Heart right ventricle (tissue), 16 donors: Measurements from ENCODE around the gene PTPRN2. TPM values are rescaled to one million over a fixed set of nuclear protein-coding genes. Genes with fewer than 3 reads are reported as not detected.

ENCODE experiments used
- ATAC-seq, 8 donors: fragments of 200-7000 bp; cut with Tn5 transposase; one replicate each; pipeline ENCODE4 v1.9.1; 2020; ENCODE audit warnings: mild to moderate bottlenecking in 8 of 8, moderate library complexity in 8 of 8, moderate number of reproducible peaks in 1 of 8
- DNase-seq, 2 donors: peaks; one replicate each; pipeline ENCODE4 v3.0.0-alpha.2; 2020
- H3K27ac ChIP-seq, 10 donors: fragments of 200-600 bp; sonication (generic) in 2 of 10; one replicate each; pipeline versions ENCODE4 v1.5.0 to v1.8.0; 2020 to 2022; ENCODE audit warnings: mild to moderate bottlenecking in 3 of 10
- H3K27me3 ChIP-seq, 7 donors: fragments of 200-600 bp; one replicate each; pipeline ENCODE4 v1.8.0; 2021 to 2022; ENCODE audit warnings: mild to moderate bottlenecking in 2 of 7
- H3K36me3 ChIP-seq, 9 donors: fragments of 200-600 bp; sonication (generic) in 1 of 9; one replicate each; pipeline versions ENCODE4 v1.5.0 to v1.8.0; 2020 to 2022; ENCODE audit warnings: mild to moderate bottlenecking in 2 of 9
- H3K4me1 ChIP-seq, 9 donors: fragments of 200-600 bp; sonication (generic) in 1 of 9; one replicate each; pipeline versions ENCODE4 v1.5.0 to v1.8.0; 2020 to 2022; ENCODE audit warnings: mild to moderate bottlenecking in 4 of 9
- H3K4me3 ChIP-seq, 10 donors: fragments of 200-600 bp; sonication (generic) in 2 of 10; one replicate each; pipeline versions ENCODE4 v1.5.0 to v1.8.0; 2020 to 2022; ENCODE audit warnings: mild to moderate bottlenecking in 7 of 10, moderate library complexity in 2 of 10
- H3K9me3 ChIP-seq, 11 donors: fragments of 200-600 bp in 10 of 11; sonication (generic) in 2 of 11; one replicate each; pipeline versions ENCODE4 v1.5.0 to v1.8.0; 2013 to 2022; ENCODE audit warnings: mild to moderate bottlenecking in 2 of 11, control low read depth in 1 of 11, moderate library complexity in 1 of 11
- CTCF ChIP-seq, 9 donors: fragments of 200-600 bp; sonication (generic) in 2 of 9; IDR thresholded peaks; one replicate each; pipeline versions ENCODE4 v1.5.0 to v1.8.0; 2021 to 2022; ENCODE audit warnings: antibody characterized with exemption in 9 of 9, mild to moderate bottlenecking in 5 of 9, moderate library complexity in 1 of 9
- WGBS, 2 donors: extraction: QIAGEN DNeasy Blood & Tissue Kit; methylation state at CpG; one replicate each; pipeline ENCODE4 v1.1.7; 2013; ENCODE audit warnings: inconsistent platforms in 1 of 2; 5-methylcytosine and 5-hydroxymethylcytosine counted together
- intact Hi-C, 10 donors: fragments of 100-400 bp; cut with DNase I; formaldehyde crosslinking; loops; one replicate each; pipeline versions ENCODE4 v1.11.1 to v1.14.2; 2022
- polyA plus RNA-seq, 2 donors: library from polyadenylated mRNA; stranded (reverse); fragments of 200-250 nt; gene quantifications; one replicate each; pipeline ENCODE4 v1.2.3, GENCODE V29; 2013
- total RNA-seq, 10 donors: library from RNA; stranded (reverse); fragmentation: NEBNext Ultra II Directional in 3 of 10; extraction: Animal tissue kit (Norgen Biotek cat#: 25700) in 3 of 10; gene quantifications; one replicate each; pipeline versions ENCODE4 v1.2.1 to v1.2.4, GENCODE V29; 2021 to 2023
- donor health status: Arrhythmogenic right ventricular cardiomyopathy.
- donor health status: ischemic (EF 13 %, LVEDD 7.1; RV severe dilation, severe dysfunction).
- donor health status: healthy with polysubstance abuse.
- donor health status: DM: no; HTN: yes; CAD: no.
- donor health status: DM: no; HTN: no; CAD: no.
- donor health status: ischemic (EF 25% LVEDD 6.9; RV normal size, moderate dysfunction).
- donor health status: ischemic (EF 25% LVEDD 5.7; RV mildly dilated, moderate dysfunction).
- donor health status: healthy.
- donor health status: DM: yes; HTN: yes; CAD: no.
- donor health status: Ischemic cardiomyopathy.
- donor health status: ischemic (EF 35%, LVEDD 5.7; RV mildly dilated, moderate dysfunction).
- donor health status: nonischemic (EF 11% LVEDD 7.7; RV severe dilation, severe dysfunction).
- donor health status: DM: yes; HTN: yes; CAD: no.
- donor health status: PGD.
- donor health status: ischemic (EF 29% LVEDD 5.4; RV normal size, mild dysfunction).
- donor health status: nonischemic (EF 23%, LVEDD 6.1; RV moderate dilation, normal function).

PTPRN2 gene
- total and polyA plus RNA-seq, 12 donors: 0.82 to 1.8 (median 1.3) TPM

- Histone ChIP-seq H3K27ac (no peak overlapping the region), H3K9me3 (no peaks in the 10 kb centered on the region), H3K27me3 (no peaks in the 10 kb centered on the region), H3K4me1 (no peaks in the 10 kb centered on the region), H3K4me3 (no peak overlapping the region), H3K36me3 (peaks cover 0 to 9% (median 0%) of the 10 kb centered on the region in 9 donors)
- WGBS, 2 donors: 73 to 79% methylated on average over 8 of the region's 8 CpGs
- no peak for TF ChIP-seq CTCF (IDR thresholded peaks at IDR 0.05)
- DNase-seq (no peak), ATAC-seq (no peak)
- intact Hi-C loops: no loop called here
These were observed 23.9 kb upstream of the PTPRN2 start for GRCh38 chr7:158611541-158611940.

- peaks cover 0 to 9% (median 0%) of the 10 kb centered on the region in 9 donors for H3K36me3 ChIP-seq
- H3K27me3 ChIP-seq: no peaks in the 10 kb centered on the region
- ATAC-seq (no peak), DNase-seq (no peak)
- intact Hi-C loops: loop anchor here in 1 of 10 donors (5.0 kb wide), 1 partner anchor 392 kb away; no protein-coding TSS in a partner anchor
- H3K4me1 ChIP-seq: no peaks in the 10 kb centered on the region
- no peak overlapping the region for H3K4me3 ChIP-seq
- no peak for TF ChIP-seq CTCF (IDR thresholded peaks at IDR 0.05)
- H3K9me3 ChIP-seq: no peaks in the 10 kb centered on the region
- H3K27ac ChIP-seq: no peak overlapping the region
- 88 to 90% methylated on average over 7 of the region's 7 CpGs for WGBS, 2 donors
These were observed 21.8 kb upstream of the PTPRN2 start for GRCh38 chr7:158609313-158609974.

- no peak for TF ChIP-seq CTCF (IDR thresholded peaks at IDR 0.05)
- WGBS, 2 donors: 80 to 97% methylated on average over 6 of the region's 6 CpGs
These were observed 19.9 kb upstream of the PTPRN2 start for GRCh38 chr7:158607563-158607962.

GRCh38 chr7:158606671-158607424, 19.2 kb upstream of the PTPRN2 start:
- no peak overlapping the region for H3K27ac ChIP-seq
- no peaks in the 10 kb centered on the region for H3K27me3 ChIP-seq
- ATAC-seq (no peak), DNase-seq (no peak)
- H3K4me3 ChIP-seq: no peak overlapping the region
- H3K36me3 ChIP-seq: peaks cover 0 to 9% (median 0%) of the 10 kb centered on the region in 9 donors
- H3K9me3 ChIP-seq: no peaks in the 10 kb centered on the region
- H3K4me1 ChIP-seq: no peaks in the 10 kb centered on the region
- 95 to 97% methylated on average over 18 of the region's 18 CpGs for WGBS, 2 donors
- intact Hi-C loops: loop anchor here in 1 of 10 donors (5.0 kb wide), 1 partner anchor 390 kb away; no protein-coding TSS in a partner anchor
- no peak for TF ChIP-seq CTCF (IDR thresholded peaks at IDR 0.05)

More at GRCh38 chr7:158607563-158607962, 19.9 kb upstream of the PTPRN2 start:
- ATAC-seq: no peak
- Histone ChIP-seq H3K4me1 (no peaks in the 10 kb centered on the region), H3K36me3 (peaks cover 0 to 9% (median 0%) of the 10 kb centered on the region in 9 donors), H3K27ac (no peak overlapping the region), H3K27me3 (no peaks in the 10 kb centered on the region), H3K9me3 (no peaks in the 10 kb centered on the region), H3K4me3 (no peak overlapping the region)
- intact Hi-C loops: loop anchor here in 1 of 10 donors (5.0 kb wide), 1 partner anchor 390 kb away; no protein-coding TSS in a partner anchor
- no peak for DNase-seq
